DND-41 (cell line): Measurements from ENCODE around the gene VGLL2.

ENCODE experiments used
- EZH2 ChIP-seq: IDR thresholded peaks from 3 replicates; pipeline ENCODE4 v1.6.1; 2012; ENCODE audit warnings: borderline replicate concordance, low read depth, mild to moderate bottlenecking, moderate library complexity, low read length, inconsistent platforms; ENCODE audit not compliant: severe bottlenecking
- TF ChIP-seq, protein P1 (sequence below): IDR thresholded peaks from 2 replicates; pipeline ENCODE4 v1.5.1; 2012; ENCODE audit warnings: borderline replicate concordance, low read length, moderate library complexity, mild to moderate bottlenecking; ENCODE audit not compliant: poor library complexity, severe bottlenecking; ENCODE audit errors: extremely low read depth

- TF ChIP-seq, protein P1, sequence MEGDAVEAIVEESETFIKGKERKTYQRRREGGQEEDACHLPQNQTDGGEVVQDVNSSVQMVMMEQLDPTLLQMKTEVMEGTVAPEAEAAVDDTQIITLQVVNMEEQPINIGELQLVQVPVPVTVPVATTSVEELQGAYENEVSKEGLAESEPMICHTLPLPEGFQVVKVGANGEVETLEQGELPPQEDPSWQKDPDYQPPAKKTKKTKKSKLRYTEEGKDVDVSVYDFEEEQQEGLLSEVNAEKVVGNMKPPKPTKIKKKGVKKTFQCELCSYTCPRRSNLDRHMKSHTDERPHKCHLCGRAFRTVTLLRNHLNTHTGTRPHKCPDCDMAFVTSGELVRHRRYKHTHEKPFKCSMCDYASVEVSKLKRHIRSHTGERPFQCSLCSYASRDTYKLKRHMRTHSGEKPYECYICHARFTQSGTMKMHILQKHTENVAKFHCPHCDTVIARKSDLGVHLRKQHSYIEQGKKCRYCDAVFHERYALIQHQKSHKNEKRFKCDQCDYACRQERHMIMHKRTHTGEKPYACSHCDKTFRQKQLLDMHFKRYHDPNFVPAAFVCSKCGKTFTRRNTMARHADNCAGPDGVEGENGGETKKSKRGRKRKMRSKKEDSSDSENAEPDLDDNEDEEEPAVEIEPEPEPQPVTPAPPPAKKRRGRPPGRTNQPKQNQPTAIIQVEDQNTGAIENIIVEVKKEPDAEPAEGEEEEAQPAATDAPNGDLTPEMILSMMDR: no peak
- TF ChIP-seq EZH2: no peak
These were observed 6.9 kb downstream of the VGLL2 start for GRCh38 chr6:117272032-117272866.
